NCI-H345 (cell line): ENCODE results near the gene CABCOCO1.

ENCODE experiments used
- DNase-seq: peaks from one replicate; lab custom pipeline; 2025; lab: John Stamatoyannopoulos, UW

Gene CABCOCO1

DNA sequence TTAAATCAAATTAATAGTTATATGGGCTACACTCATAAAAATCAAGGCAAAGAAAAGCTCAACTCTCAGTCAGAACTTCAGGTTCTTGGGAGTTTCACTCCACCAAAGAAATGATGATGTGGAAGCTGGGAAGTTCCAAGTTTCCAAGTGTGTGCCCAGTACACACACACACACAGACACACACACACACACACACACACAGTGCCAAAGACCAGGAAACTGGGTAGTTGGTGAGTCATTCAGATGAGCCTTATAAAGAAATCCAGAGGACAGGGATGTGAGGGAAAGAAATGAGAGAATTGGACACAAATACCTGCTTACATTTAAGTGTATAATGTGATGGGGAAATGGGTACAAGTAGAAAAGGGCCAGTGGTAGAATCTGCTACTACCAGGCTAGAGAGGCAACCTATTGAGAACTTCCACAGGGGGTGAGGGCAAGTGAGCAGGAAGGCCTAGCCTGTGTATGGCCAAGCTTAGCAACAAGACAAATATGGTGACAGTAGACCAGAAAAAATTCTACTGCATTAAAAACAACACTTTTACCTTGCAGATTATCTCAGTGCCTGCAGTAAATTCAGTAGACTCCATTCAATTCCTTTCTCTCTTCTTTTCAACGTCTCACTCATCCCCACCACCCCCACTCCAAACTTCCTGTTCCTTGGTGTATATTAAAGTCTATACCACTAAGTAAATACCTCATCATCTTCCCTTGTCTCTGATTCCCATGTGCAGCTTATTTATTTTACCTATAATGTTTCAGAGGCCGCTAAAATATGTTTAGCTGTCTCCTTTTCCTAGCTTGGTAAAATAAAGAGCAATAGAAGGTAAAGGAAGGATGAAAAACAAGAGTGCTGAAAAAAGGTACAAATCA, 95.0 kb downstream of the CABCOCO1 start:
- no peak for DNase-seq

DNA sequence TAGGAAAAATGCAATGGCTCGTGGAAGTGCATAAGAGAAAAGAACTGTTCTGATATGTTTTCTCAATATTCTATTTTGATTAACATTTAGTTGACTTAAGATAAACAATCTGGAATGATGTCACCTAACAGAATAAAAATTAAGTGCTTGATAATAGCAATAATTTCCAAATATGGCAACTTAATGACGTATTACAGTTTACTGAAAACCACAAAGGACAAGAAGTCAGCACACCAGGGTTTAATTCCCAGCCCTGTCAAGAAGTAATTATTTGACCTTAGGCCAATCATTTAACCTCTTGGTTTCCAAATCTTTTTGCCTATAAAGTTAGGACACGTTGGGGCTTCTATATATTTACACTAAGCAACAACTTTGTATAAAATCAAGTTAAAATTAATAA, 95.7 kb downstream of the CABCOCO1 start:
- DNase-seq, result no peak

DNA sequence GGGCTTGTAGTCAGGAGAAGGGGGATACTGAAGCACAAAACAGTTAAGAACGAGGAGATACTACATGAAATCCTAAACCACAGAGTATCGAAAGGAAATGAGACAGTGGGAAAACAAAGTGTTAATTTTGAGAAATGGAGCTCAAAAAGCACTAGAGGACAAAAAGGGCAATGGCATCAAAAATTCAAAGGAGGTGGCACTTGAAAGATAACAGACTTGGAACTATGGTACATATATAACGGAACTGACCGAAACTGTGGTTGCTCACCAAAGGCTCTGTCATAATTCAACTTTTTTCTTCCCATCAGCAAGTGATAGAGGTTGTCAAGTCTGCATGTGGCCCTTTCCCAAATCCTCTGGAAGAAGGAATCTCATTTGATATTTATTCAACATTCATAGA, 97.0 kb downstream of the CABCOCO1 start:
- DNase-seq, result no peak

DNA sequence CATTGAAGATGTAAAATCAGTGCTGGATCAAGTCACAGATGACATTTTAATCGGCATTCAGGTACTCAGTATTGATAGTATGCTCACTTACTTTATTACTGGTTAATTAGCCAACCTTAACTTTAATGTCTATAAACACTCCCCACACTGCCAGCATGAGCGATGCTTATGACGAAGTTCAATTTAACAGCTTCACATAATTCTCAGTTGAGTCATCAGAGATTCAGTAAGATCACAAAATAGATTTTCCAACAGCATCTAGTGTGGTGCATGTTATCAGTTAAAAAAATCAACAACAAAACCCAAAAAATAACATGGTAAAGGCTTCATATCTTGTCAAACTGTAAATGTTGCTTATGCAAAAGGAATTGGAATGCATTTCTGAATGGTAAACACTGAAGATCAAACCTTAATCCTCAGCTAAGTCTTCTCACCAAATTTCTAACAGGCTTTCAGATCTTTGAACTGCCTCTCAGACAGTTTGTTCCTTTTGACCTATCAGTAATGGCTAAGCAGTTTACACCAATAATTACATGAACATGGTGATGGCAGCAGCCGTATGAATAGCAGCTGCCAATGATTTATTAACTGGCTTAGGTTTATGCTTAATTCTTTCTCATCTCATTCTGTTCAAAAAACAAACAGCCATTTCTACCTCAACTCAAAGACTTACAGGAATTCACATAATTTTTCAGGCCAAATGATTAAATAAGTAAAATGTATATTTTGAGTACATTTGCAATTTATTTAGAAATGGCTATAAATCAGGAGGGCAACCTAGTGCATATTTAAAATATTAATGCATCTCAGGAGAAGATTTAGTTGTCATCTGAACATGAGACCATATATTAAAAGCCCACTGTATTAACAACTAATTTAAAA, 98.5 kb downstream of the CABCOCO1 start:
- DNase-seq, result no peak

DNA sequence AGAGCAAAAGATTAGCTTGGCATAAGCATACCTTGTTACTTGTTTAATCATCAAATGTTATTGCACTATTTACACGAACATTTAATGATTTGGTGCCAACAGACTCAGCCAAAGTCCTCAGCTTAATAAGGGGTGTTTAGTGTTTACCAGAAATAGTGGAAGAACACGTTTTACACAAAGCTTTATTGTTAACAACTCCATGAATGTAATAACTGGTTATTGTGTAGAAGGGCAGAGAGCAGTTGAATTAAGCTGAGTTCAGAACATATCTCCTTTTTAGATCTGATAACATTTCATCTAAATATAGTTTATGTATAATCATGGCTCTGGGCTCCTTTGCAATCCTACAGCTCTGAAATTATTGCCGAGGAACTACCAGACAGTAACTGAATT, 99.1 kb downstream of the CABCOCO1 start:
- no peak for DNase-seq

DNA sequence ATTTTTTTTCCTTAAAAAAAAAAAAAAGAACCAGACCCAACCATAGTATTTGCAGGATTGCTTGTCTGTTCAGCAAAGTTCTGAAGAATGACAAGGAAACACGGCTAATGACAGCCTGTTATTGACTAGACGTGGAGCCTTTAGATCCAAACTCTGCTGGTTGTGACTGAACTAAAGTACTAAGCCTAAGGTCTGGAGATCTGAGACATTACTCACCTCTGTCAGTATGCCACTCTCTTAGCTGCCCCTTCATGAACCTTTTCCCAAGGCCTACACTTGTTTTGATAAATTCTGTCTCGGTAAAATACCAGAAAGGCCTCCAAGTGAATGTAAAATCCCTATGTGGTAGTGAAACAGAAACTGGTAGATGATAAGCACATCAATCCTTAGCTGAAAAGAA, 101.0 kb downstream of the CABCOCO1 start:
- no peak for DNase-seq

DNA sequence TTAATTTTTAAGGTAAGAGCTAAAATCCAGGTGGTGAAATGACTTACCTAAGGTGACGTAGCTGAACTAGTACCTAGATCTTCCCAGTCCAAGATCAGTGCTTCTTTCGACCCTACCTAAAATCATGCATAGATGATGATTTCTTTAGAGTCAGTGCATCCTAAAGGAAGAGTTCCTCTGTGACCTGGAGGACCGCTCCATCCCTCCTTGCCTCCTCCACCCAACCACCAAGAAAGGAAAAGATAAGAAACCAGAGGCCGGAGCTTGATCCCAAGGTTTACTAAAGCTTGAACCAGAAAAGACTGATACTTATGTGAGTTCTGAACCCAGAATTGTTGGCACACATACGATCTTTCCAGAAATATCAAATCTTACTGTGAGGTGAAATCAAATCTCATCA, 101.8 kb downstream of the CABCOCO1 start:
- no peak for DNase-seq

DNA sequence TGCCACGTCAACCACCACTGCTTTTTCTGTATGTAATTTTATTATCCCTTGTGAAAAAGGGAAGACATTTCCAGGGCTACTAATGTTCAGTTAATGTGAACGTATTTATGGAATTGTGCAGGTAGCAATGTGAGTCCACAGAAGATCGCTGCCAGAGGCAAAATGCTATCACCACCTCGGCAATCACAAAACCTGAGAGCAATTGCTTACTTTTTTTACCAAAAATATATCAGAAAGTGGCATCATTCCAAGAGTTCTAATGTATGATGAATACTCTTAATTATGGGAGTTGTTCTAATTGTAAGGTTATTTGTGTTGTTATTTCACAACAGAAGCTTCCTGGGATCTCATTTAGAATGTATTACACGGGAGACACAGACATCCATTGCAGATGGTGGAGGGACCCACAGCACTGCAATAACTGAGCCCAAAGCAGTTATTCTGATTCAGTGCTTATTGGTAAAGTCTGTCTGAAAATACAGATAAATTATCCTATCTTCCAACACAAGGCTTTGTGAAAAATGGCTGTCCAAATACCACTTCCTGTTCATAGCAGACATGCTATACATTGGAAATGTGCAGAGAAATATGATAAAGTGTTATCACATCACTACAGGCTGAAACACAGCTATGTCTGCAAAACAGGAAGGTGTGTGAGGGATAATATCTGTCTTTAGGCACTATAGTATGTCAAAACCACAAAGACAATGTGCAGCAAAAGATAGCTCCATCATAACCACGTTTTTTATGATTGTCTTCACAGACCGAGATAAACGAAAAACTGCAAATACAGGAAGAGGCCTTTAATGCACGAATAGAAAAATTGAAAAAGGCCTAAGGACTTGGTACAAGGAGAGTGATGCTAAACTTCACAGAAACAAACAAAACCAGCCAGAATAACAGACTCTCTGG, 102.7 kb downstream of the CABCOCO1 start:
- DNase-seq, result no peak

DNA sequence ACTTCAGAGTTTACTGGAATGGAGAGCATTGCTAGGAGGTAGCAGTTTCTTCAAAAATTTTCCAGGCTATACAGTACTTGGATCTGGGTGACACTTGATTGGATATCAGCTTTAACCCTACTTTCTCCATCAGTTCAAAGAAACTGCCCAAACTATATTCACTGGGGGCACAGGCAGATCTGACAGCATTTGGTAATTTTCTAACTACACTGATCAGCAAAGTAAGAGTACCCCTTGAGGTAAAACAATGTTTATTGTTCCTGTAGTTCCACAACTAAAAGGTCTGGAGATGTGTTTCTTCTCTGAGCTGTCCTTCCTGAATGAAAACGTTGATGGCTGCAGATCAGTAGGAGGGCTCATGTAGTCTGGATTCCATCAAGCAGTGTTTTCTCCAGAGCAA, 104.2 kb downstream of the CABCOCO1 start:
- no peak for DNase-seq

DNA sequence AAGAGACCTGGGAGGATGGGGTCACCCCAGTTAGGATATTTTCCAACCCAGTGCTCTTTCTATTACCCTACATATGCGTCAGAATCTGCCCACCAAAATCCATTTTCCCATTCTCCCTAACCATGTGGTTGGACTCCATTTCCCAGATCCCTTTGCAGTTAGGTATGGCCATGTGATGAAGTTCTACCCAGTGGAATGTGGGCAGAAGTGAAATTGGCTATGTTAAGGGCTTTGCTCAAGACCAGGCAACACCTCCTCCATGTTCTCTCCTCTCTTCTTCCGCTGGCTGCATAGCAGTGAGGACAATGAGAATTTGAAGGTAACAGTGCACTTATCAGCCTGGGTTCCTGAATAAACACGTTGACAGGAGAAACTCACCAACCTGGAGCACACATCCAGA, 111.3 kb downstream of the CABCOCO1 start:
- DNase-seq, result no peak

DNA sequence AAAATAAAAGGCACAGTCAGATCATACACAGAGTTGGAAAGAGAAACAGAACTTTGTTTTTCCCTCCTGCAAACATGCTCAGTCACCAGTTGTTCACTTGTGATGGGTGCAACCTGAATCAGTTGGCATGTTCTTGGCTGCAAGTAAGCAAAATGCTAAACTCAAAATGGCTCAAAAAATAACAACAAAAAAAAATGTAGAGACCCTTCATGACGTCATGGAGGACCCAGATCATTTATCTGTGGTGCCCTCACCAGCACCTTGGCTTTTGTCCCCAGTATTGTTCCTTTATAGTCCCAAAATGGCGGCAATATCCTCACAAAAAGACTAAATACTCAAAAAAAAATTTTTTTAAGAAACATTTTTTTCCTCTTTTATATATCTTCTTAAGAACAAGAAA, 112.4 kb downstream of the CABCOCO1 start:
- no peak for DNase-seq

DNA sequence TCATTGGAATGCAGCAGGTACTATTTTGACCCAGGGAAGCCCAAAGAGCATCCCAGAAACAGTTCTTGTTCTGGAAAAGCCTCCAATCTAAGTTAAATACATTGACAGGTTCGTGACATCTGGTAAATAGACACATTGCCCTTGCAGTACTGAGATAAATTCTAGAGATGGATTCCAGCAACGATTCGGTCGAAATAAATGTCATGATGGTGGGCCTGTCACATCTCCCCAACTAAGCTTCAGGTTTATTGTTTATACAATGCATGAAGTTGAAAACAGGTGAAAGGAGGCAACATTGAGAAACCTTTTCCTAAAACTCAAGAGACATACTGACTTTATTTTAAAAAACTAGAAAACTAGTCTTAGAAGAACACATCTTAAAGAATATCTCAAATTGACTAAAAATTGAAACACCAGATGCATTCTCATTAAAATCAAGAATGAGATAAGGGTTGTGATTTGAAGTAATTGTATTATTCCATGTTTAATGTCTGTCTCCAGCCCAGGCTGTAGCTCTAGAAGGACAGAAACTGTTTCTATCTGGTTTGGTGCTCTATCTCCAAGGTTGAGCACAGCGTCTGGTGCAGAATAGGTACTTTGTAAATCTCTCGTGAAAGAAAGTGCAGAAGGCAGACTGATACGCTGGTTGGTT, 114.0 kb downstream of the CABCOCO1 start:
- no peak for DNase-seq

DNA sequence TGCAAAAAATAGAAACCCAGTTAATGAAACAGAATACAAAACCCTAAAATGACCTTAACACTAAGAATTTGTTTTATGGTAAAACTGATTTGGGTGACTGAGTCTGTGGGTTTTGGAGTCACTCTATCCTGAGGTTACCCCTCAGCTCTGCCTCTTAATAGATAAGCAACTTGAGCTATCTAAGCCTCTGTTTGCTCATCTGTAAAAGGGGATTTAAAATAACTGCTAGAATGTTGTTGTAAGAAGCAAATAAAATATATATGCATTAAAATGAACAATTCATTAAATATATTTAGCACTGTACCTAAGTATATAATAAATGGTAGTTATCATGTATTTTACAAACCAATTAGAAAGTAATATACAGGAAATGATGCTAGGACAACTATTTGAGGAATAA, 115.4 kb downstream of the CABCOCO1 start:
- no peak for DNase-seq

DNA sequence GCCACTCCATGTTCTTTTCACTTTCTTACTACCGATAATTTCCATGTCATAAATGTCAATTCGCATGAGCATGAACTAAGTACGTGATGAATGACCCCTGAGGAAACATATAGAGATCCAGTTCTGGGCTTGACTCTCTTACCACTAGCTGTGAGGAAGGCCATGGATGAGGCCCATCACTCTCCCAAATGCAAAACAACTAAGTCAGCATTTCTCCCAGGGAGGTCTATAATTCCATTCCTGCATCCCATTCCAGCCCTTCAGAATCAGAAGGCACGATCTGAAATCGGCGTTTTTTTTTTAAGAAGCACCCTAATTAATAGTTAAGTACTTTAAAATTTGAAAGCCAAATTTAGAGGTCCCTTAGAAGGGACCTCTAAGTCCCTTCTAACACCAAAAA, 116.5 kb downstream of the CABCOCO1 start:
- DNase-seq, result no peak

DNA sequence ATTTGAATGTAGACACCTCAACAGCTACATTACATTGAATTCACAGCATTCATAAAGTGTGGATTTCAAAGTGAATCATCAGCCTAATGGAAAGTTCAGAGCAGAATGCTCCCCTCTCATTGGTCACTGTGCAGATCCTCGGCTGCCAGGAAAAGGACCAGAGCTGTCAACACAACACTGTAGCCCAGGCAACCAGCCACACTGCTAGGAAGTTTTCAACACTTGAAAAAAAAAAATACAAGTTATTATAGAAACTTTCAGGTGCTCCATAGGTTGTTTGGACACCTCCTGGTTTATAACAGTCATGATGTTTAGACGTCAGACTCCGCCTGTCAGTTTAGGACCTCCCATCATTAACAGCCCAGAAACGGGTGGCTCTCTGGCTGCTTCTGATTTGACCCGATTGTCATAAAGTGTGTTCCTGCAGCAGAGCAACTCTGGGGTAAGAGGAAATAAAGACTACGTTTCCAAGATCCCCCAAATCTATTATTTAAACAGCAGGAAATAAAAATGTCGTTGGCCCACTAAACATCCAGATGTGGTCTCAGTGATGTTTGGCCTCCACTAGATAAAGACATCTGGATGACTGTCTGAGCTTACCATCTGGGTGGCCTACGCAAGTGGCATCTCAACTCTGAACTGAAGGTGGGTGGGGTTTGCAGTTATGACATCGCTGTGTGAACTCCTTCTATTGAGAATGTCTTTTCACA, 117.4 kb downstream of the CABCOCO1 start:
- DNase-seq, result no peak

DNA sequence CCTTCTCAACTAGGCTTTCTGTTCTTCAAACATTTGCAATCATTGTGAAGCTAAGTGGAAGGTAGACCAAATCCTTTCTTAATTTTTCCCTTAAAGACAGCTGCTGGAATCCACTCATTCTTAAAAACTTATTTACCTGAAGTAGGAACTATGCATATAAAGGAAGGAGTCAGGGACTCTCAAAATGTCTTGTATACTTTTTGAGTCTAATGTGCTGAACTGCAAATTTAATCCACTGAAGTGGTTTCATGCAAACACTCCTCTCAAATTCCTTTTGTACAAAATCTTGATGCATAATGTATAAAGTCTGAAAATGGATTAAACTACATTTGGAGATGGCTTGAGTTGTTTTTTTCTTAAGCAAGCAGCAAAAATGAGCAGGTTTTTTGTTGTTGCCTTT, 118.0 kb downstream of the CABCOCO1 start:
- no peak for DNase-seq

DNA sequence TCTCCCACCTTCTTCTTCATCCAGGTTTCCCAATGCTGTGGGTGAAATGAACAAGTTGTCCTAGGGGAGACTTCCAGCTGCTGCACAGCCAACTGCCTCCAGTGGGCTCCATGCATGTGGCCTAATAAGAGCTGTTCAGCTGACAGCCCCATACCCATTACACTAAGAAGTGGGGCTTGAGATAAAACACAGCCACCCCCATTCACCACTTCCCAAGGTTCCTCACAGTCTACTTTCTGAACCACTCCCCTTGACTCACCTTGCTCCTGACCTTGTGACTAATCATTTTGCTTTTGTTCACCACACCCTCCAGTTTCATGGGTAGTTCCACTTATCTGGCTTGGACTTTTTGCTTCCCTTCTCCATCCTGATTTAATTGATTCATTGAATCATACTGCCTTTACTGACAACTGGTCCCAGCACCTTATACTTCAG, 119.3 kb downstream of the CABCOCO1 start:
- no peak for DNase-seq

DNA sequence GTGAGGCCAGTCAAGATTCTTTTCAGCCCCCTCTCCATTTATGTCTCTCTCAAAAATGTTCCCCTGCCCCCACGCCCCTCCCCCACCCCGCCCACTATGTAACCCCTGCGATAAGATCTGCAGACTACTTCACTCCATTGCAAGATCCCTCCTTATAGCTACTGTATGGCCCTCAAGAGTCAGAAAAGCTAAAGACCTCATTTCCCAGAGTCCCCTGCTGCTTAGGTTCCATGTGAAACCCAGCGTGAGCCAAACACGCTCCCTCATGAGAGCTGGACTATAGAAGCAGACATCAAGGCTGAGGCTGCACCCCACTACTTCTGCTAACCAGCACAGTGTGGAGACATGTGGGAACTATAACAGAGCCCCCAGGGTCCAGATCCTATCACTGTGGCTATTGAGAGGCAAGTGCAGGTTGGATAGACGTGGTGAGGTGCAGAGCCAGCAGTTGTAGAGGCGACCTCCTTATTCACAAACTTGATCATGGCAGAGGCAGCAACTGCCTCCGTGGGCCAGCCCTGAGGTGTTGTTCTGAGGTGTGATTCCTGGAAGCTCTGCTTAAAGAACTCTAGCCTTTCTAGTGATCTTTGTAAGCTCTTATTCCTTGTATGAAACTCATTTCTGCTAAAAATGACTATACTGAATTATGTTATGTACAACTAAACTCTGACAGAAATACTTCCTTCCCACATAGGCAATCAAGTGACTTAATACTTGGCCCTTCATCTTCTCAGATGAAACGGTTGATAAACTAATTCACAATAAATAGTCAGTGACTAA, 121.8 kb downstream of the CABCOCO1 start:
- DNase-seq, result no peak

DNA sequence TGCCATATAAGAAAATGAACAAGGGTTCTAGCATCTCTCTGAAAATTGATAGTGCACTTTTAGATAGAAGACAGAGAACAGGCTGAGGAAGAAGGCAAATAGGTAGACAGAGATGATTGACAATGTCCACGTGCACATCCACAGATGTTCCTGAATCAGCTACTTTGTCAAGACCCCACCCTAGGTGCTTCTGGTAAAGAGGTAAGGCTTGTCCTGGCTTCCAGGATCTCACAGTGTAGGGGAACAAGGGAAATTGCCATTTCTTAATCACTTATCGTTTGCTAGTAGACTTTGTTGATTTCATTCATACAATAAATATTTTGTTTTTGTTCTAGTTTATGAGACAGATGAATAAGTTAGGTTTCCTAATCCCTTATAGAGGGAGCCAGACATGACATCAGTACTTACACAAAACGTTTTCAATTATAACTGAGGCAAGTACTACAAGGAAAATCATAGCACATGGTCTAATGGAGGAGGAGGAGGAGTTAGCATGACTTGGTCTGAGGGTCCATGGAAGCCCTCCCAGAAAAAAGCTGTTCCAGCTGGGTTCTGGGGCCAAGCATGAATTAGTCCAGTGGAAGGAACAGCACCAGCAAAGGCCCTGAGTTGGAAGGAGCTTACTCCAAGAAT, 122.9 kb downstream of the CABCOCO1 start:
- DNase-seq, result no peak

DNA sequence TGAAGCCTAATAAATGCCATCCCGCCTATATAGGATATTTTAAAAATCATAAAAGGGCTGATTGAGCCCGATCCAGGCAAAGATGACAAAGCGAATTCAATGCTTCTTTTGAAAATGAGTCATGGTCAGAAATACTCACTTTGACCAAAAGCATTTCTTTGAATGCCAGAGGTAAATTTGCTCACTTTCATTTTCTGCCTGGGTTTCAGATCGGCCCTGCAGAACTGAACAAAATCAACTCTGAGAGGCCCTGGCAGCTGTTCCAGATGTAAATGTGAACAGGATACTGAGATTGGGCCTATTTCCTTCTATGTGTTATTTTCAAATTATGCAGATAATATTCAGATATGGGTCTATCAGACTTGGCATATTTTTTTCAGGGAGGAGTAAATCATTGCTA, 124.0 kb downstream of the CABCOCO1 start:
- no peak for DNase-seq
